Measurements from ENCODE around the gene ORM2.
A peak's percentile ranks its signal among the peaks of the same experiment; 100 is the strongest.

ORM2 gene

GRCh38 chr9:114342755-114343440 is 13.2 kb downstream of the ORM2 start:
- peak overlapping the region; percentile 65 for H3K27ac Mint-ChIP-seq
- peaks cover 24% of the 10 kb centered on the region for H3K4me1 Mint-ChIP-seq (ENCODE audit: low read depth)
- no peak overlapping the region for H3K4me3 Mint-ChIP-seq
- H3K27me3 Mint-ChIP-seq = no peaks in the 10 kb centered on the region
- H3K36me3 Mint-ChIP-seq = peaks cover 12% of the 10 kb centered on the region
- no peaks in the 10 kb centered on the region for H3K9me3 Mint-ChIP-seq (ENCODE audit: low read depth)

- H3K4me1 Mint-ChIP-seq (ENCODE audit: low read depth) = peaks cover 29% of the 10 kb centered on the region
- H3K36me3 Mint-ChIP-seq = peaks cover 10% of the 10 kb centered on the region
- H3K27ac Mint-ChIP-seq = peak overlapping the region; percentile 65
- H3K4me3 Mint-ChIP-seq = no peak overlapping the region
- H3K9me3 Mint-ChIP-seq (ENCODE audit: low read depth) = no peaks in the 10 kb centered on the region
- no peaks in the 10 kb centered on the region for H3K27me3 Mint-ChIP-seq
These were observed 14.0 kb downstream of the ORM2 start for GRCh38 chr9:114343471-114344187.

GRCh38 chr9:114344188-114344566 is 14.5 kb downstream of the ORM2 start:
- Mint-ChIP-seq H3K27ac (peak overlapping the region; percentile 65), H3K4me3 (no peak overlapping the region), H3K9me3 (ENCODE audit: low read depth) (no peaks in the 10 kb centered on the region), H3K27me3 (no peaks in the 10 kb centered on the region), H3K4me1 (ENCODE audit: low read depth) (peaks cover 31% of the 10 kb centered on the region), H3K36me3 (peaks cover 9% of the 10 kb centered on the region)

- H3K27ac Mint-ChIP-seq = peak overlapping the region; percentile 65
- peaks cover 14% of the 10 kb centered on the region for H3K36me3 Mint-ChIP-seq
- H3K4me1 Mint-ChIP-seq (ENCODE audit: low read depth) = peaks cover 36% of the 10 kb centered on the region
- no peaks in the 10 kb centered on the region for H3K9me3 Mint-ChIP-seq (ENCODE audit: low read depth)
- H3K27me3 Mint-ChIP-seq = no peaks in the 10 kb centered on the region
- H3K4me3 Mint-ChIP-seq = no peak overlapping the region
These were observed 15.0 kb downstream of the ORM2 start for GRCh38 chr9:114344692-114345091.

GRCh38 chr9:114345493-114346065 is 15.9 kb downstream of the ORM2 start:
- H3K4me1 Mint-ChIP-seq (ENCODE audit: low read depth) = peaks cover 42% of the 10 kb centered on the region
- peak overlapping the region; percentile 58 for H3K27ac Mint-ChIP-seq
- H3K27me3 Mint-ChIP-seq = no peaks in the 10 kb centered on the region
- peaks cover 18% of the 10 kb centered on the region for H3K36me3 Mint-ChIP-seq
- H3K4me3 Mint-ChIP-seq = no peak overlapping the region
- no peaks in the 10 kb centered on the region for H3K9me3 Mint-ChIP-seq (ENCODE audit: low read depth)

GRCh38 chr9:114346146-114346545 is 16.5 kb downstream of the ORM2 start:
- H3K9me3 Mint-ChIP-seq (ENCODE audit: low read depth) = no peaks in the 10 kb centered on the region
- H3K4me1 Mint-ChIP-seq (ENCODE audit: low read depth) = peaks cover 47% of the 10 kb centered on the region
- H3K27ac Mint-ChIP-seq = peak overlapping the region; percentile 79
- no peak overlapping the region for H3K4me3 Mint-ChIP-seq
- no peaks in the 10 kb centered on the region for H3K27me3 Mint-ChIP-seq
- H3K36me3 Mint-ChIP-seq = peaks cover 20% of the 10 kb centered on the region

- Mint-ChIP-seq H3K36me3 (peaks cover 17% of the 10 kb centered on the region), H3K27ac (peak overlapping the region; percentile 98), H3K4me3 (no peak overlapping the region), H3K9me3 (ENCODE audit: low read depth) (no peaks in the 10 kb centered on the region), H3K27me3 (no peaks in the 10 kb centered on the region), H3K4me1 (ENCODE audit: low read depth) (peaks cover 52% of the 10 kb centered on the region)
These were observed 18.0 kb downstream of the ORM2 start for GRCh38 chr9:114347675-114348074.

- H3K27me3 Mint-ChIP-seq = no peaks in the 10 kb centered on the region
- H3K4me1 Mint-ChIP-seq (ENCODE audit: low read depth) = peaks cover 53% of the 10 kb centered on the region
- peak overlapping the region; percentile 75 for H3K4me3 Mint-ChIP-seq
- peak overlapping the region; percentile 98 for H3K27ac Mint-ChIP-seq
- peaks cover 17% of the 10 kb centered on the region for H3K36me3 Mint-ChIP-seq
- no peaks in the 10 kb centered on the region for H3K9me3 Mint-ChIP-seq (ENCODE audit: low read depth)
These were observed 18.7 kb downstream of the ORM2 start for GRCh38 chr9:114348261-114348905.

- H3K4me1 Mint-ChIP-seq (ENCODE audit: low read depth) = peaks cover 57% of the 10 kb centered on the region
- H3K27me3 Mint-ChIP-seq = no peaks in the 10 kb centered on the region
These were observed 19.3 kb downstream of the ORM2 start for GRCh38 chr9:114348906-114349482.

GRCh38 chr9:114349713-114350480 is 20.2 kb downstream of the ORM2 start:
- H3K27me3 Mint-ChIP-seq = no peaks in the 10 kb centered on the region
- H3K4me3 Mint-ChIP-seq = peak overlapping the region; percentile 75
- peaks cover 60% of the 10 kb centered on the region for H3K4me1 Mint-ChIP-seq (ENCODE audit: low read depth)
- H3K9me3 Mint-ChIP-seq (ENCODE audit: low read depth) = no peaks in the 10 kb centered on the region
- H3K36me3 Mint-ChIP-seq = peaks cover 15% of the 10 kb centered on the region
- peak overlapping the region; percentile 98 for H3K27ac Mint-ChIP-seq

More at GRCh38 chr9:114348906-114349482, 19.3 kb downstream of the ORM2 start:
- peak overlapping the region; percentile 98 for H3K27ac Mint-ChIP-seq
- peaks cover 15% of the 10 kb centered on the region for H3K36me3 Mint-ChIP-seq
- H3K9me3 Mint-ChIP-seq (ENCODE audit: low read depth) = no peaks in the 10 kb centered on the region
- peak overlapping the region; percentile 75 for H3K4me3 Mint-ChIP-seq

- Mint-ChIP-seq H3K4me1 (ENCODE audit: low read depth) (peaks cover 62% of the 10 kb centered on the region), H3K27ac (peak overlapping the region; percentile 98), H3K9me3 (ENCODE audit: low read depth) (no peaks in the 10 kb centered on the region), H3K27me3 (no peaks in the 10 kb centered on the region), H3K36me3 (peaks cover 15% of the 10 kb centered on the region), H3K4me3 (peak overlapping the region; percentile 75)
These were observed 21.1 kb downstream of the ORM2 start for GRCh38 chr9:114350636-114351401.

- H3K4me1 Mint-ChIP-seq (ENCODE audit: low read depth) = peaks cover 62% of the 10 kb centered on the region
- no peaks in the 10 kb centered on the region for H3K27me3 Mint-ChIP-seq
- peaks cover 12% of the 10 kb centered on the region for H3K36me3 Mint-ChIP-seq
- H3K4me3 Mint-ChIP-seq = no peak overlapping the region
- peak overlapping the region; percentile 79 for H3K27ac Mint-ChIP-seq
- no peaks in the 10 kb centered on the region for H3K9me3 Mint-ChIP-seq (ENCODE audit: low read depth)
These were observed 22.3 kb downstream of the ORM2 start for GRCh38 chr9:114351932-114352331.

- Mint-ChIP-seq H3K4me1 (ENCODE audit: low read depth) (peaks cover 61% of the 10 kb centered on the region), H3K27ac (peak overlapping the region; percentile 88), H3K36me3 (peaks cover 14% of the 10 kb centered on the region), H3K4me3 (no peak overlapping the region), H3K27me3 (no peaks in the 10 kb centered on the region), H3K9me3 (ENCODE audit: low read depth) (no peaks in the 10 kb centered on the region)
These were observed 26.2 kb downstream of the ORM2 start for GRCh38 chr9:114355821-114356220.
